ENCODE data around the gene MCM9.

MCM9 gene

GRCh38 chr6:118934461-118935330 is at the start of gene MCM9:
MCM9 (minus strand) TSS chr6:118935159; CDS start chr6:118931723, 3,436 bp downstream.
- peak; percentile 84 for DNase-seq (ENCODE audit: low spot score)

- DNase-seq (ENCODE audit: low spot score) = no peak
Measured at GRCh38 chr6:118984342-118984741, 49.4 kb upstream of the MCM9 start.

- DNase-seq (ENCODE audit: low spot score) = no peak
Measured at GRCh38 chr6:118982575-118982911, 47.6 kb upstream of the MCM9 start.

- no peak for DNase-seq (ENCODE audit: low spot score)
Measured at GRCh38 chr6:118981884-118982574, 47.1 kb upstream of the MCM9 start.

- DNase-seq (ENCODE audit: low spot score) = no peak
Measured at GRCh38 chr6:118980063-118980462, 45.1 kb upstream of the MCM9 start.

GRCh38 chr6:118974790-118975189 is 39.8 kb upstream of the MCM9 start:
- no peak for DNase-seq (ENCODE audit: low spot score)

GRCh38 chr6:118971682-118972081 is 36.7 kb upstream of the MCM9 start:
- DNase-seq (ENCODE audit: low spot score) = no peak

GRCh38 chr6:118970866-118971265 is 35.9 kb upstream of the MCM9 start:
- no peak for DNase-seq (ENCODE audit: low spot score)

- DNase-seq (ENCODE audit: low spot score) = no peak
Measured at GRCh38 chr6:118968416-118968815, 33.5 kb upstream of the MCM9 start.

GRCh38 chr6:118967239-118967638 is 32.3 kb upstream of the MCM9 start:
- DNase-seq (ENCODE audit: low spot score) = no peak

GRCh38 chr6:118965843-118966370 is 30.9 kb upstream of the MCM9 start:
- no peak for DNase-seq (ENCODE audit: low spot score)

GRCh38 chr6:118965371-118965770 is 30.4 kb upstream of the MCM9 start:
- no peak for DNase-seq (ENCODE audit: low spot score)

- no peak for DNase-seq (ENCODE audit: low spot score)
Measured at GRCh38 chr6:118963003-118963402, 28.0 kb upstream of the MCM9 start.

- DNase-seq (ENCODE audit: low spot score) = no peak
Measured at GRCh38 chr6:118959903-118960302, 24.9 kb upstream of the MCM9 start.

- no peak for DNase-seq (ENCODE audit: low spot score)
Measured at GRCh38 chr6:118953391-118953790, 18.4 kb upstream of the MCM9 start.

- no peak for DNase-seq (ENCODE audit: low spot score)
Measured at GRCh38 chr6:118952683-118953082, 17.7 kb upstream of the MCM9 start.

- no peak for DNase-seq (ENCODE audit: low spot score)
Measured at GRCh38 chr6:118945217-118945616, 10.3 kb upstream of the MCM9 start.

- no peak for DNase-seq (ENCODE audit: low spot score)
Measured at GRCh38 chr6:118940770-118941169, 5.8 kb upstream of the MCM9 start.

GRCh38 chr6:118939683-118940082 is 4.7 kb upstream of the MCM9 start:
- DNase-seq (ENCODE audit: low spot score) = no peak

GRCh38 chr6:118935978-118936703 is 1.2 kb upstream of the MCM9 start:
- DNase-seq (ENCODE audit: low spot score) = no peak

GRCh38 chr6:118935331-118935668 is 341 bp upstream of the MCM9 start:
- DNase-seq (ENCODE audit: low spot score) = no peak

GRCh38 chr6:118933855-118934460 is 1.0 kb downstream of the MCM9 start:
- DNase-seq (ENCODE audit: low spot score) = no peak

All from CD4-positive, alpha-beta T cell treated with Interleukin-15 for 4 hours (primary cell).